C4-2B (cell line): Measurements from ENCODE around the gene SLC2A8.
A peak's percentile ranks its signal among the peaks of the same experiment; 100 is the strongest.

Experiments
- H3K27ac ChIP-seq: fragments of 450-650 bp; 2 replicates; pipeline ENCODE4 v1.5.1; 2017
- ZFX ChIP-seq: fragments of 450-650 bp; IDR thresholded peaks from 2 replicates; pipeline ENCODE4 v1.6.1; 2017
- TF ChIP-seq, protein P1 (sequence below): fragments of 450-650 bp; conservative IDR thresholded peaks from 2 replicates; pipeline ENCODE4 v1.5.1; 2017; ENCODE audit warnings: mild to moderate bottlenecking

SLC2A8 gene

DNA sequence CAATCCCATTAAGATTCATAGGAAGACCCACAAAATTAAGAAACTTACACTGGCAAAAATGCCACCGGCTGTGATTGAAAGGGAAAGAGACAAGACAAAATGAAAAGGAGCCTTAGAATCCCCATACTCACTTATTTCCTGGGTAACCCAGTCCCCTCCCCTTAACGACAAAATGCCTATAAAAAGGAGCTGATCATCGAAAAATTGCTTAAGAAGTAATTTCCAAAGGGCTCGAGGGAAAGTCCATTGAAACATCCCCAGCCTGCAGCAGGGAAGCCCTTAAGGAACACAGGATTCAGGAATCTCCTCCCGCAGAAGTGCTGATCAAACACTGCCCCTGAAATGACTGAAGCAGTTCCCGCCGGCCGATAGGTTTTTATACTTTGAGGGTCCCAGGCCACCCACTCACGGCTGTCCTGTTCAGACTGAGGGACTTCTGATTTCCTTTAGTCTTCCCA is 26.5 kb downstream of the SLC2A8 start:
- TF ChIP-seq ZFX, result no peak
- TF ChIP-seq, protein P1, sequence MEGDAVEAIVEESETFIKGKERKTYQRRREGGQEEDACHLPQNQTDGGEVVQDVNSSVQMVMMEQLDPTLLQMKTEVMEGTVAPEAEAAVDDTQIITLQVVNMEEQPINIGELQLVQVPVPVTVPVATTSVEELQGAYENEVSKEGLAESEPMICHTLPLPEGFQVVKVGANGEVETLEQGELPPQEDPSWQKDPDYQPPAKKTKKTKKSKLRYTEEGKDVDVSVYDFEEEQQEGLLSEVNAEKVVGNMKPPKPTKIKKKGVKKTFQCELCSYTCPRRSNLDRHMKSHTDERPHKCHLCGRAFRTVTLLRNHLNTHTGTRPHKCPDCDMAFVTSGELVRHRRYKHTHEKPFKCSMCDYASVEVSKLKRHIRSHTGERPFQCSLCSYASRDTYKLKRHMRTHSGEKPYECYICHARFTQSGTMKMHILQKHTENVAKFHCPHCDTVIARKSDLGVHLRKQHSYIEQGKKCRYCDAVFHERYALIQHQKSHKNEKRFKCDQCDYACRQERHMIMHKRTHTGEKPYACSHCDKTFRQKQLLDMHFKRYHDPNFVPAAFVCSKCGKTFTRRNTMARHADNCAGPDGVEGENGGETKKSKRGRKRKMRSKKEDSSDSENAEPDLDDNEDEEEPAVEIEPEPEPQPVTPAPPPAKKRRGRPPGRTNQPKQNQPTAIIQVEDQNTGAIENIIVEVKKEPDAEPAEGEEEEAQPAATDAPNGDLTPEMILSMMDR, result no peak
- H3K27ac ChIP-seq, result peak overlapping the region; percentile 84

DNA sequence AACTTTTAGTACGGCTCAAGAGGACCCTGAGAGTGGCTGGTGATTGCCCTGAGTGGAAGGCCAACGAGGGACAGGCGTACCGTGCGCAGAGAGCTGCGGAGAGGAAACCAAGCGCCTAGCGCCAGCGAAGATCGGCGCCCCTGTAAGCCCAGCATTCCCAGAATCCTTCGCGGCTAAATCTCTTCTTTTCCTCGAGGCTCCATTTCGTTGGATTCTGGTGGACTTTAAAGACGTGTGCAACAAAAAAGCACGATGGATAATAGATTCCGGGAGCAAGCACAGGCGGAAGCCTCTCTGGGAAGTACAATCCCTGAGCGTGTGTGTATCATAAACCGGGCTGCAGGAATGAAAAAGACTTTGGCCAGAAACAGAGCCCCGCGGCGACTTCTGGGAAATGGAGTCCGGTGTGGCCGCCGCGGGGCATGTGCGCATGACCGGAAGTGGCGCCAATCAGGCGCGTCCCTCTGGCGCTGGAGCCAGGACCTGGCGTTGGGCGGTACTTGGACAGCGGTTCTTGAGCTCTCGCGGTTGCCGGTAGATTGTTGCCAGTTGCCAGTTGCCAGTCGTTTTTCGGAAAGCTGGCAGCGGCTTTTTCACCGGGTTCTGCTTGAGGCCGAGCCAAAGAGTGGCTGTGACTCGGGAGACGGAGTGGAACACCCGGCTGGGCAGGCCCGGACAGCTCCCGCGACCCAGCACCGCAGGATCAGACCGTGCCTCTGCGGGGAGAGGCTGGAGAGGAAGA is 27.1 kb downstream of the SLC2A8 start, which contains the start of gene ZNF79:
Gene ZNF79 (plus strand): TSS at position 449 of the 742 bp plus-strand sequence. CDS start 406 bp downstream, outside the sequence.
- H3K27ac ChIP-seq, result peak within 1 kb of the TSS; percentile 84
- peak; percentile 42; the same call in 1 of the 2 replicates for TF ChIP-seq ZFX
- TF ChIP-seq, protein P1, result no peak

DNA sequence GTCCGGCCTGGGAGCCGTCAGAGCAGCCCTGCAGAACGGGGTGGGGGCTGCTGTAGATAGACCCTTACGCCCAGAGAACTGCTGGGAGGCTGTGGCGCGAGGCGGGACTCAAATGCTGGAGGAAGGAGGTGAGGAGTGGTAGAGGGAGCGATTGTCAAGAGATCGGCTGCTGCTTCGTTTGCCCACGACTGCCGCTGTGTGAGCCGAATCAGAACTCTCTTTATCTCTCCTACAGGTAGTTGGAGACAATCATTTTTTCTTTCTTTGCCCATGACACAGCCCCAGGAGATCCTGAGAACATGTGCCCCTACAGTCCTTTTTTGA is 27.7 kb downstream of the SLC2A8 start:
- H3K27ac ChIP-seq, result peak overlapping the region; percentile 84
- TF ChIP-seq, protein P1, result no peak; the same call in 1 of the 2 replicates
- TF ChIP-seq ZFX, result no peak

DNA sequence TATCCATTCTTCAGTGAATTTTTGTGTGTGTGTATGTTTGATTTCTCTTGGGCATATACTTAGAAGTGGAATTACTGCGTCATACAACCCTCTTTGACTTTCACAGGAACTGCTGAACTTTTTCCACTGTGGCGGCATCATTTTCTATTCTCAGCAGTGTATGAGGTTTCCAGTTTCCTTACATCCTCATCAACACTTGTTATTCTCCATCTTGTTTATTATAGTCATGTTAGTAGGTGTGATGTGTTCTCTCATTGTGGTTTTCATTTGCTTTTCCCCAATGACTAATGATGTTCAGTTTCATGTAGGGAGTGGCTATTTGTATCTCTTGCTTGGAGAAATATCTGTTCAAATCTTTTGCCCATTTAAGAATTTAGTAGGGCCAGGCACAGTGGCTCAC is 29.8 kb downstream of the SLC2A8 start:
- no peak overlapping the region for H3K27ac ChIP-seq

DNA sequence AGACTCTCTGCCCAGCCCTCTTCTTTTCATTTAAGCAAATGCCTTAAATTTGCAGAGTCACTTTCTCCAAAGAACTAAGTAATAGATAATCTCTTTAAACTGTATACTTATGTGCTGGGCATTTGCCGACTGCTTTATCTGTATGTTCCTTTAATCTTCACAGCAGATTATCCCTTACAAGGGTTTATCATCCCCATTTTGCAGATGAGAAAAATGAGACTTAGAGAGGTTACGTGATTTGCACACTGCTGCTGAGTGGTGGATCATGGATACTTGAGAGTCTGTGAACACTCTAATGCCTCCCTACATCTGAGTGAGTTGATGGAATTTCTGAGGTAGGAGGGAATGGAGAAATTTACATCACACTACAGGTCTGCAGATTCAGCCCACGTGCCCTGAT is 31.4 kb downstream of the SLC2A8 start:
- H3K27ac ChIP-seq, result no peak overlapping the region
- TF ChIP-seq ZFX, result no peak
- TF ChIP-seq, protein P1, result no peak

More for the DNA sequence above, 29.8 kb downstream of the SLC2A8 start:
- TF ChIP-seq ZFX, result no peak
- TF ChIP-seq, protein P1, result no peak

DNA sequence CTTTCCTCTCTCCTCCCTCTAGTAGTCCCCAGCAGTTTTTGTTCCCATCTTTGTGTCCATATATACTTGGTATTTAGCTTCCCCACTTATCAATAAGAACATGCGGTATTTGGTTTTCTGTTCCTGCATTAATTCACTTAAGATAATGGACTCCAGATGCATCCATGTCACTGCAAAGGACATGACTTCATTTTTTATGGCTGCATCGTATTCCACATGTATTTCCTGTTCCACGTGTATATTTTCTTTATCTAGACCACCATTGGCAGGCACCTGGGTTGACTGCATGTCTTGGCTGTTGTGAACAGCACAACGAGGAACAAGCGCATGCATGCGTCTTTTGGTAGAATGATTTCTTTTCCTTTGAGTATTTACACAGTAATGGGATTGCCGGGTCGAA is 33.4 kb downstream of the SLC2A8 start:
- TF ChIP-seq, protein P1, result no peak
- no peak for TF ChIP-seq ZFX
- H3K27ac ChIP-seq, result no peak overlapping the region

DNA sequence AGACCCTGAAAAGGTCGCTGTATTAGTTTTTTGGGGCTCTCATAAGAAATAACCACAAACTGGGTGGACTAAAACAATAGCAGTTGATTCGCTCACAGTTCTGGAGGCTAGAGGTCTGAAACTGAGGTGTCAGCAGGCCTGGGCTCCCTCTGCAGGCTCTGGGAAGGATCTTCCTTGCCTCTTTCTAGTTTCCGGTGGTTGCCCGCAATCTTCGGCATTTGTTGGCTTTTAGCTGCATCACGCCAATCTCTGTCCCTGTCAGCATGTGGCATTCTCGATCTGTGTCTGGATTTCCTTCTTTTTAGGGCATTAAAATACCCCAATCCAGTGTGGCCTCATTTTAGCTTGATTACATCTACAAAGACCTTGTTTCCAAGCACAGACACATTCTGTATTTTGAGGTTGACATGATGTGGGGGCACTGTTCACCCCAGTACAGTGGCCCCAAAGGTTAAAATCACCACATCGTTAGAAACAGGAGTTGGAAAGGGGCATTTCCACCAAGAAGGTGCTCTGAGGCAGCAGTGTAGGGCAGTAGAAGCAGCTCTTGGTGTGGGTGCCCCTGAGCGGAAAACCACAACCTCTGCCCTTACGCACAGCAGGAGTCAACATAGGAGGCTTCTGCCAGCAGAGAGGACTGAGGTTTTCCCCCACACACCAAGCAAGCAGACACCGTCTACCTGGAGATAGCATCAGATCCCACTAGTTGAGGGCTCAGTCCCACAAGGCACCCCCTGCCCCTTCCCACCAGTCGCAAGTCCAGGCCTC is 40.7 kb downstream of the SLC2A8 start:
- H3K27ac ChIP-seq, result no peak overlapping the region
- TF ChIP-seq ZFX, result no peak
- TF ChIP-seq, protein P1, result no peak; the same call in 1 of the 2 replicates
